SK-N-SH treated with all-trans-retinoic acid at 6 μM for 48 hours (cell line): ENCODE measurements around the gene CCDC102B.

Source experiments
- ISL1 ChIP-seq: fragments of 250-450 bp; sonication (Bioruptor Pico); IDR thresholded peaks from 2 replicates; pipeline ENCODE4 v2.1.2; 2022; ENCODE audit warnings: mild to moderate bottlenecking, moderate library complexity
- PPARA ChIP-seq: fragments of 250-450 bp; sonication (Bioruptor Pico); IDR thresholded peaks from 2 replicates; pipeline ENCODE4 v1.5.0; 2020; ENCODE audit warnings: mild to moderate bottlenecking, borderline replicate concordance
- SNAI2 ChIP-seq: fragments of 250-450 bp; sonication (Bioruptor Pico); IDR thresholded peaks from 2 replicates; pipeline ENCODE4 v1.5.0; 2020; ENCODE audit warnings: mild to moderate bottlenecking, moderate library complexity
- TCF4 ChIP-seq: fragments of 250-450 bp; sonication (Bioruptor Pico); IDR thresholded peaks from 2 replicates; pipeline ENCODE4 v1.8.0; 2021; ENCODE audit warnings: mild to moderate bottlenecking, moderate library complexity, borderline replicate concordance
- TOX ChIP-seq: fragments of 250-450 bp; sonication (Bioruptor Pico); IDR thresholded peaks from 2 replicates; pipeline ENCODE4 v1.8.0; 2021; ENCODE audit warnings: mild to moderate bottlenecking, moderate library complexity, borderline replicate concordance
- ZFP30 ChIP-seq: fragments of 450-650 bp; formaldehyde crosslinking; IDR thresholded peaks from 2 replicates; pipeline ENCODE4 v1.5.0; 2022; ENCODE audit warnings: mild to moderate bottlenecking, moderate library complexity
- ZNF70 ChIP-seq: fragments of 450-650 bp; formaldehyde crosslinking; IDR thresholded peaks from 2 replicates; pipeline ENCODE4 v1.5.0; 2020; ENCODE audit warnings: mild to moderate bottlenecking, moderate library complexity
- ZNF8 ChIP-seq: fragments of 450-650 bp; formaldehyde crosslinking; IDR thresholded peaks from 2 replicates; pipeline ENCODE4 v1.5.0; 2020; ENCODE audit warnings: mild to moderate bottlenecking, moderate library complexity
- TF ChIP-seq, protein P1 (sequence below): fragments of 250-450 bp; sonication (Bioruptor Pico); IDR thresholded peaks from 2 replicates; pipeline ENCODE4 v1.5.1; 2020; ENCODE audit warnings: low read depth, mild to moderate bottlenecking, moderate library complexity

GRCh38 chr18:69067048-69067447 is 269.2 kb downstream of the CCDC102B start:
- no peak for TF ChIP-seq ZNF70 (CRISPR knock-in tag)
- TF ChIP-seq PPARA = no peak
- no peak for TF ChIP-seq TCF4 (CRISPR knock-in tag)
- TF ChIP-seq ISL1 (CRISPR knock-in tag) = no peak
- TF ChIP-seq, protein P1, sequence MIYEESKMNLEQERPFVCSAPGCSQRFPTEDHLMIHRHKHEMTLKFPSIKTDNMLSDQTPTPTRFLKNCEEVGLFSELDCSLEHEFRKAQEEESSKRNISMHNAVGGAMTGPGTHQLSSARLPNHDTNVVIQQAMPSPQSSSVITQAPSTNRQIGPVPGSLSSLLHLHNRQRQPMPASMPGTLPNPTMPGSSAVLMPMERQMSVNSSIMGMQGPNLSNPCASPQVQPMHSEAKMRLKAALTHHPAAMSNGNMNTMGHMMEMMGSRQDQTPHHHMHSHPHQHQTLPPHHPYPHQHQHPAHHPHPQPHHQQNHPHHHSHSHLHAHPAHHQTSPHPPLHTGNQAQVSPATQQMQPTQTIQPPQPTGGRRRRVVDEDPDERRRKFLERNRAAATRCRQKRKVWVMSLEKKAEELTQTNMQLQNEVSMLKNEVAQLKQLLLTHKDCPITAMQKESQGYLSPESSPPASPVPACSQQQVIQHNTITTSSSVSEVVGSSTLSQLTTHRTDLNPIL = no peak
- no peak for TF ChIP-seq TOX (CRISPR knock-in tag)
- no peak for TF ChIP-seq ZFP30 (CRISPR knock-in tag)
- TF ChIP-seq SNAI2 = no peak
- TF ChIP-seq ZNF8 (CRISPR knock-in tag) = no peak
